Fibroblast of skin of right quadriceps (primary cell): ENCODE measurements around the gene UBE2Q1.

Experiments
- DNase-seq: peaks from one replicate; pipeline ENCODE4 v3.0.0-alpha.2; 2013

Gene UBE2Q1

GRCh38 chr1:154575951-154576566, 17.6 kb upstream of the UBE2Q1 start:
- DNase-seq = no peak

GRCh38 chr1:154575147-154575927, 16.9 kb upstream of the UBE2Q1 start:
- DNase-seq = no peak

GRCh38 chr1:154574716-154575115, 16.3 kb upstream of the UBE2Q1 start:
- peak; percentile 38 for DNase-seq

GRCh38 chr1:154573168-154573510, 14.7 kb upstream of the UBE2Q1 start:
- DNase-seq = no peak

GRCh38 chr1:154572468-154573167, 14.2 kb upstream of the UBE2Q1 start:
- DNase-seq = no peak

GRCh38 chr1:154571964-154572288, 13.5 kb upstream of the UBE2Q1 start:
- no peak for DNase-seq

GRCh38 chr1:154571244-154571963, 12.9 kb upstream of the UBE2Q1 start:
- DNase-seq = no peak

GRCh38 chr1:154568157-154568815, 9.8 kb upstream of the UBE2Q1 start:
- no peak for DNase-seq

- DNase-seq = peak; percentile 37
Observed at GRCh38 chr1:154567386-154568156, 9.1 kb upstream of the UBE2Q1 start, which contains the start of gene CHRNB2. CHRNB2 (plus strand) TSS chr1:154567778; CDS start chr1:154568045, 267 bp downstream.

GRCh38 chr1:154565876-154566275, 7.4 kb upstream of the UBE2Q1 start:
- no peak for DNase-seq

GRCh38 chr1:154559466-154560044, 1.1 kb upstream of the UBE2Q1 start:
- DNase-seq = peak; percentile 85

GRCh38 chr1:154558720-154559465, 431 bp upstream of the UBE2Q1 start:
- DNase-seq = peak; percentile 99

GRCh38 chr1:154557248-154557938, 1.1 kb downstream of the UBE2Q1 start:
- DNase-seq = no peak

GRCh38 chr1:154556422-154556821, 2.0 kb downstream of the UBE2Q1 start:
- DNase-seq = peak; percentile 13

- DNase-seq = no peak
Observed at GRCh38 chr1:154553056-154554030, 5.1 kb downstream of the UBE2Q1 start.

GRCh38 chr1:154552036-154552435, 6.4 kb downstream of the UBE2Q1 start:
- DNase-seq = no peak

GRCh38 chr1:154551474-154551873, 7.0 kb downstream of the UBE2Q1 start:
- DNase-seq = no peak

GRCh38 chr1:154550657-154551056, 7.8 kb downstream of the UBE2Q1 start:
- no peak for DNase-seq

GRCh38 chr1:154550070-154550469, 8.4 kb downstream of the UBE2Q1 start:
- DNase-seq = no peak
